Hair follicle dermal papilla cell (primary cell): ENCODE measurements around the gene SLC44A5. TPM values are rescaled to one million over a fixed set of nuclear protein-coding genes. Genes with fewer than 3 reads are reported as not detected.

Source experiments
- small RNA-seq: library from RNA; depleted of rRNA; stranded (forward); fragments of <200 nt; gene quantifications from one replicate; pipeline ENCODE3, GENCODE V24; 2012
- total RNA-seq: library from RNA; depleted of rRNA; stranded (reverse); fragments of >200 nt; gene quantifications from 2 replicates; pipeline ENCODE4 v1.2.3, GENCODE V29; 2012

The SLC44A5 gene
- 0.12 and 0.49 TPM in 2 replicates for total RNA-seq

DNA sequence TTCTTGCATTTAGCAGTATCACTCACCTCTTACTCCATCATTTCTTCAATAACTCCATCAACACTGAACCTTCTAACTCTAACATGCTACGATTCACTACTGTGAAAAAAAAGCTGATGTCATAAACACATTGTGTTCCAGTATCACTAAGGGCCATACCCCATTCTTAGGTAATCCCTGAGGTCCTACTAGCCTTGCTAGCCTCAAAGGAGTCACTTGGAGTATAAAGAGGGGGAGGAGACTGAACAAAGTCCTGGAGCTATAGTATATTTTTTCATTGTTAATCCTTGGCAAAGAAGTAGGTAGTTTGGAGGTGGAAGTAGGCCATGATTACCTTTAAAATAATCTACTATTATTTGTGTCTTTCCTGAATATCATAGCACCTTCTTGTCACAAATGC lies at the start of gene SLC44A5:
Gene SLC44A5, minus strand, starts transcription at position 101 of the 400 bp plus-strand sequence. CDS start 69,667 bp downstream, outside the sequence.

Small RNA genes within 50 kb of the gene (small RNA-seq; reads per million reads assigned to genes)
- gene RNU6-503P (not detected), gene RNU6-622P (not detected)

Other genes with a start within 250 kb of the SLC44A5 start
- gene ACADM, start 113.6 kb upstream of the SLC44A5 start, total RNA-seq = 23.6 and 25.3 TPM in 2 replicates
- gene RABGGTB, start 175.1 kb upstream of the SLC44A5 start, total RNA-seq = 75.8 and 84.9 TPM in 2 replicates
- gene MSH4, start 185.8 kb upstream of the SLC44A5 start, total RNA-seq = 0.12 and 0.16 TPM in 2 replicates